Measurements from ENCODE around the gene MYB. TPM values are rescaled to one million over a fixed set of nuclear protein-coding genes. Genes with fewer than 3 reads are reported as not detected.

The MYB gene
- total RNA-seq, 1 experiment from 2014 or later = 3.7 TPM

DNA sequence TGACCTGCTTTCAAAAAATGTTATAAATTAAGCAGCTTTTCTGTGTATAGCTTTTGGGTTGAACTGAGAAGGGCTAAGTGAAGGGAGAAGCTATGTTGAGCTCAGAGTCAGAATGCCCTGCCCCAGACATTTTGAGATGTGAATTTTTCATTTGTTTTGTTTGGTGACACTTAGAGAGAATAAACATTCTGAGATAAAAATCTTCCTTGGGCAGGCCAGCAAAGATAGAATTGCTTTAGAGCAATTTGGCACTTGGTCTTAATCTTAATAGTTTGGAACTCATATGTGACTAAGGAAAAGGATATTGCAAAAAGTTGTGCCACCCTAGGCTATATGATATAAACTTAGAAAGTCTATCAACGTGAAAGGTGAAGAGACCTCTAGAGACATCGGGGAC is 30.2 kb downstream of the MYB start:
- ChIA-PET CTCF (no interaction called here), RAD21 (ENCODE audit: low non-redundant PET in 1 of 2, low total read pairs in 2 of 2, uncharacterized antibody in 2 of 2, unreplicated experiment in 2 of 2) (no interaction called here), POLR2A (no interaction called here)
- intact Hi-C loops (cut with micrococcal nuclease) = no loop called here
- H3K27ac ChIP-seq (ENCODE audit: low read depth, low read length) = no peak overlapping the region
- no peak overlapping the region for H3K4me2 ChIP-seq (ENCODE audit: low read length)
- ATAC-seq = no peak
- no peaks in the 10 kb centered on the region for H3K36me3 ChIP-seq (ENCODE audit: control insufficient read depth in 1 of 2, insufficient read depth in 2 of 2, low read length in 2 of 2)
- TF ChIP-seq EZH2 (IDR thresholded peaks at IDR 0.05) (no peak), EGR1 (IDR thresholded peaks at IDR 0.05; ENCODE audit: low read depth) (no peak)
- no peaks in the 10 kb centered on the region for H3K9me3 ChIP-seq (ENCODE audit: control insufficient read depth in 1 of 2, insufficient read depth in 1 of 2, low read depth in 1 of 2, low read length in 2 of 2)
- H4K20me1 ChIP-seq (ENCODE audit: insufficient read depth) = no peaks in the 10 kb centered on the region
- H3K27me3 ChIP-seq (ENCODE audit: insufficient read depth, low read length) = no peaks in the 10 kb centered on the region
- H3K79me2 ChIP-seq (ENCODE audit: insufficient read depth, low read length) = no peaks in the 10 kb centered on the region
- DNase-seq (ENCODE audit: low read depth, low spot score) = no peak
- H3K4me3 ChIP-seq (replicated peaks in 1 of 2; ENCODE audit: low read depth in 1 of 2, low read length in 2 of 2) = no peak overlapping the region
- no peak overlapping the region for H3K9ac ChIP-seq (ENCODE audit: low read length)
- H3K9me2 ChIP-seq (ENCODE audit: insufficient read depth) = no peaks in the 10 kb centered on the region
- BruUV-seq (replicated peaks) = no TSS peak
- no peaks in the 10 kb centered on the region for H3K4me1 ChIP-seq (ENCODE audit: control insufficient read depth in 1 of 2, insufficient read depth in 2 of 2, low read length in 2 of 2)
- H2AFZ ChIP-seq (ENCODE audit: low read depth, low read length, poor library complexity, severe bottlenecking) = no peak overlapping the region

DNA sequence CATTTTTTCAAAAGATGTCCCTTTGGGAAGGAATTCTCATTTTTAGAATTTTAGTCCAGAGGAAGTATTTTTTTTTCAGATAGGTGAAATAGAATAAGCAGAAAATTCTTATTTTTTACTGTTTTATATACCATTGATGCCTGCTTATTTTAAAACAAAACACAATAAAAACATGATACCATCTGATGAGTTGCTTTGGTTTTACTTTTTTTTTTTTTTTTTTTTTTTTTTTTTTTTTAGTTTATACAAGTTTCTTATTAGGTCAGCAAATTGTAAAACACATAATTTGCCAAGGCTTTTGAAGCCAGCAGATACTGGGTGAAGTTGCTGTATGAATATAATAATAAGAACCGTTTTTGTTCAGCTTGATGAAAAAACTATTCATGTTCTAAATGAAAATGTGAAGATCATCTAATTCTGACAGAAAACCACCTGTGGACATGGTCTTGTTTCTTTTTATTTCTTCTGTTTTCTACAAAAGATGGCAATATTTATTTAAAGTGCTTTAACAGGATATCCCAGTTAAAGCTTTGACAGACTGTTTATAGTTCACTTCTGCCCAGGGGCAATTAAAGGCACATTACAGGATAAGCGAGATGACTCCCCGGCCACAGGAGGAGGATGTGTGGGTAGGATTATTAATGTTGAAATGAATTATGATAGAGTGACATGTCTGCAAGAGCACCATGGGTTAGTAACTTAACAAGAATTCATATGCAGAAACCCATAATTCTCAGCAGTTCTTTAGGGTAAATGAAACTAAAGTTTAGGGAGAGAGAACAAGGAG is 31.1 kb downstream of the MYB start:
- H4K20me1 ChIP-seq (ENCODE audit: insufficient read depth) = no peaks in the 10 kb centered on the region
- no peaks in the 10 kb centered on the region for H3K9me2 ChIP-seq (ENCODE audit: insufficient read depth)
- no peak overlapping the region for H3K4me2 ChIP-seq (ENCODE audit: low read length)
- POLR2A ChIA-PET = interaction anchor here (0.7 kb wide), 1 partner anchor 9 kb away, joined by 5 read pairs; no protein-coding TSS in a partner anchor
- CTCF ChIA-PET = no interaction called here
- intact Hi-C loops (cut with micrococcal nuclease) = no loop called here
- H2AFZ ChIP-seq (ENCODE audit: low read depth, low read length, poor library complexity, severe bottlenecking) = no peak overlapping the region
- no peaks in the 10 kb centered on the region for H3K4me1 ChIP-seq (ENCODE audit: control insufficient read depth in 1 of 2, insufficient read depth in 2 of 2, low read length in 2 of 2)
- H3K27ac ChIP-seq (ENCODE audit: low read depth, low read length) = no peak overlapping the region
- RAD21 ChIA-PET (ENCODE audit: low non-redundant PET in 1 of 2, low total read pairs in 2 of 2, uncharacterized antibody in 2 of 2, unreplicated experiment in 2 of 2) = no interaction called here
- H3K9ac ChIP-seq (ENCODE audit: low read length) = no peak overlapping the region
- TF ChIP-seq, protein P1, sequence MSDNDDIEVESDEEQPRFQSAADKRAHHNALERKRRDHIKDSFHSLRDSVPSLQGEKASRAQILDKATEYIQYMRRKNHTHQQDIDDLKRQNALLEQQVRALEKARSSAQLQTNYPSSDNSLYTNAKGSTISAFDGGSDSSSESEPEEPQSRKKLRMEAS (IDR thresholded peaks at IDR 0.05) = no peak
- no peak overlapping the region for H3K4me3 ChIP-seq (replicated peaks in 1 of 2; ENCODE audit: low read depth in 1 of 2, low read length in 2 of 2)
- DNase-seq (ENCODE audit: low read depth, low spot score) (no peak), ATAC-seq (no peak)
- no peaks in the 10 kb centered on the region for H3K36me3 ChIP-seq (ENCODE audit: control insufficient read depth in 1 of 2, insufficient read depth in 2 of 2, low read length in 2 of 2)
- H3K79me2 ChIP-seq (ENCODE audit: insufficient read depth, low read length) = no peaks in the 10 kb centered on the region
- no TSS peak for BruUV-seq (replicated peaks)
- no peaks in the 10 kb centered on the region for H3K9me3 ChIP-seq (ENCODE audit: control insufficient read depth in 1 of 2, insufficient read depth in 1 of 2, low read depth in 1 of 2, low read length in 2 of 2)
- H3K27me3 ChIP-seq (ENCODE audit: insufficient read depth, low read length) = no peaks in the 10 kb centered on the region
